Mammary epithelial cell (primary cell): ENCODE measurements around the gene TVP23A.
"Not testable (repeated sequence)": the region's sequence is repeated elsewhere in the genome, so short reads cannot be mapped to it uniquely, and the experiment has no call there.

Source experiments
- EZH2 ChIP-seq: IDR thresholded peaks from 2 replicates; pipeline ENCODE4 v1.6.1; 2012; ENCODE audit warnings: low read length, inconsistent platforms, borderline replicate concordance
- TF ChIP-seq, protein P1 (sequence below), 2 donors: IDR thresholded peaks in 1 of 2; conservative IDR thresholded peaks in 1 of 2; 2 replicates each; pipeline ENCODE4 v1.5.1; 2011 to 2012; ENCODE audit warnings: inconsistent platforms in 2 of 2, low read length in 2 of 2, mild to moderate bottlenecking in 2 of 2, control low read depth in 1 of 2, low read depth in 1 of 2; ENCODE audit not compliant: insufficient read depth in 1 of 2; ENCODE audit errors: extremely low read depth in 1 of 2

- TF ChIP-seq, protein P1, sequence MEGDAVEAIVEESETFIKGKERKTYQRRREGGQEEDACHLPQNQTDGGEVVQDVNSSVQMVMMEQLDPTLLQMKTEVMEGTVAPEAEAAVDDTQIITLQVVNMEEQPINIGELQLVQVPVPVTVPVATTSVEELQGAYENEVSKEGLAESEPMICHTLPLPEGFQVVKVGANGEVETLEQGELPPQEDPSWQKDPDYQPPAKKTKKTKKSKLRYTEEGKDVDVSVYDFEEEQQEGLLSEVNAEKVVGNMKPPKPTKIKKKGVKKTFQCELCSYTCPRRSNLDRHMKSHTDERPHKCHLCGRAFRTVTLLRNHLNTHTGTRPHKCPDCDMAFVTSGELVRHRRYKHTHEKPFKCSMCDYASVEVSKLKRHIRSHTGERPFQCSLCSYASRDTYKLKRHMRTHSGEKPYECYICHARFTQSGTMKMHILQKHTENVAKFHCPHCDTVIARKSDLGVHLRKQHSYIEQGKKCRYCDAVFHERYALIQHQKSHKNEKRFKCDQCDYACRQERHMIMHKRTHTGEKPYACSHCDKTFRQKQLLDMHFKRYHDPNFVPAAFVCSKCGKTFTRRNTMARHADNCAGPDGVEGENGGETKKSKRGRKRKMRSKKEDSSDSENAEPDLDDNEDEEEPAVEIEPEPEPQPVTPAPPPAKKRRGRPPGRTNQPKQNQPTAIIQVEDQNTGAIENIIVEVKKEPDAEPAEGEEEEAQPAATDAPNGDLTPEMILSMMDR (conservative IDR thresholded peaks at IDR 0.05 in 1 of 2, IDR thresholded peaks at IDR 0.05 in 1 of 2; ENCODE audit: extremely low read depth in 1 of 2, insufficient read depth in 1 of 2, low read depth in 1 of 2, low read length in 2 of 2): not testable (repeated sequence)
- not testable (repeated sequence) for TF ChIP-seq EZH2
These were observed 30.0 kb downstream of the TVP23A start for GRCh38 chr16:10788630-10789029.
